Measurements from ENCODE around the gene ZNF790.

The ZNF790 gene

GRCh38 chr19:36772311-36773222, 65.6 kb downstream of the ZNF790 start, which contains the start of gene ZNF850:
TSS of gene ZNF850 (minus strand) at chr19:36772807. CDS start at chr19:36762606, 10,201 bp downstream.
- peak; percentile 91 to 93 for DNase-seq (ENCODE audit: low read depth in 1 of 2, low spot score in 1 of 2)

GRCh38 chr19:36771261-36772231, 66.6 kb downstream of the ZNF790 start:
- no peak for DNase-seq (ENCODE audit: low read depth in 1 of 2, low spot score in 1 of 2)

Data from activated CD4-positive, alpha-beta T cell treated with anti-CD3 and anti-CD28 coated beads, Interleukin-2, amount 50 U/mL, for 24 hours (primary cell).